ENCODE data around the gene PLEKHA6.
A peak's percentile ranks its signal among the peaks of the same experiment; 100 is the strongest.

PLEKHA6 gene

GRCh38 chr1:204178487-204179281, 181.0 kb downstream of the PLEKHA6 start:
- DNase-seq = no peak

GRCh38 chr1:204177133-204177532, 182.6 kb downstream of the PLEKHA6 start:
- no peak for DNase-seq

- no peak for DNase-seq
Measured at GRCh38 chr1:204176049-204176448, 183.7 kb downstream of the PLEKHA6 start.

GRCh38 chr1:204174958-204175357, 184.8 kb downstream of the PLEKHA6 start:
- DNase-seq = no peak

- no peak for DNase-seq
Measured at GRCh38 chr1:204172404-204173029, 187.2 kb downstream of the PLEKHA6 start.

GRCh38 chr1:204171751-204172178, 188.0 kb downstream of the PLEKHA6 start:
- DNase-seq = peak; percentile 49 to 72

- no peak for DNase-seq
Measured at GRCh38 chr1:204170494-204171155, 189.1 kb downstream of the PLEKHA6 start.

GRCh38 chr1:204169858-204170257, 189.9 kb downstream of the PLEKHA6 start:
- no peak for DNase-seq

Measured in inflammatory macrophage (primary cell).